Cardiac septum (tissue), 1 donor: ENCODE measurements around the gene HEY2. TPM values are rescaled to one million over a fixed set of nuclear protein-coding genes. Genes with fewer than 3 reads are reported as not detected.
"Not testable (repeated sequence)": the region's sequence is repeated elsewhere in the genome, so short reads cannot be mapped to it uniquely, and the experiment has no call there.

ENCODE experiments used
- DNase-seq: peaks from one replicate; pipeline ENCODE4 v3.0.0-alpha.2; 2020; ENCODE audit warnings: low spot score
- intact Hi-C: fragments of 100-400 bp; cut with DNase I; formaldehyde crosslinking; loops from one replicate; pipeline ENCODE4 v1.14.0; 2022
- long read RNA-seq: library from polyadenylated mRNA; unstranded; transcript quantifications from one replicate; pipeline ENCODE4 v2.0.0, GENCODE V29; 2021
- total RNA-seq: library from RNA; stranded (reverse); fragmentation: NEBNext Ultra II Directional; extraction: Animal tissue kit (Norgen Biotek cat#: 25700); gene quantifications from one replicate; pipeline ENCODE4 v1.2.1, GENCODE V29; 2021
- donor health status: DM: no; HTN: no; CAD: no.

Gene HEY2
- total RNA-seq: 12.3 TPM
- long read RNA-seq, transcript HEY2-201 (5 exons, 2,678 nt): major isoform, 12 of 20 reads
- long read RNA-seq, partial matches to known transcripts: 8 of 20 reads
- long read RNA-seq, other reads (novel, unspliced or antisense): 0 of 20 reads

DNA sequence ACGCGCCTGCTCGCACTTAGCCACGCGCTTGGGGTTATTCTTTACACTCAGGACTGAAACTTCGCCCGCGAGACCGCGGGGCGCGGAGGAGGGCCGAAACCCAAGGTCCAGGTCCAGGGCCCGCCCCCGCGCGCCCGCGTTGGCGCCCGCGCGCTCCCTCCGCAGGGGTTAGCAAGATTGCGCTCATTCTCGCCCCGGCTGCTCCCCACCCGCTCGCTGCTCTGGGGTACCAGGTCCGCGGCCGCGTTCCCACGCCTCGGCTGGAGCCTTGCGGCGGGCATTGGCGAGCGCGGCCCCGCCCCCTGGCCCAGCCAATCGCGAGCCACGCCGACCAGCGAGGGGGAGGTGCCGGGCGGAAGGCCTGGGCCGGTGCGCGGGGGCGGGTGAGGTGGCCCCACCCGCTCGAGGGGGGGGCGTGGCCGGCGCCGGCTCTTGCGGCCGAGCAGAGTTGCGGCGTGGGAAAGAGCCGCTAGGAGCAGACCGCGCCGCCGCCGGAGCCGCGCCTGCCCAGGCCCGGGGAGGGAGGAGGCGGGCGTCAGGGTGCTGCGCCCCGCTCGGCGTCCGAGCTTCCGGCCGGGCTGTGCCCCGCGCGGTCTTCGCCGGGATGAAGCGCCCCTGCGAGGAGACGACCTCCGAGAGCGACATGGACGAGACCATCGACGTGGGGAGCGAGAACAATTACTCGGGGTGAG is at the start of gene HEY2:
TSS of gene HEY2 (plus strand) at position 460 of the 692 bp plus-strand sequence. CDS start at position 605, 145 bp downstream.
- intact Hi-C loops: loop anchor here (5.0 kb wide), 2 partner anchors 162 to 387 kb away; no protein-coding TSS in a partner anchor
- DNase-seq: peak; percentile 97

GRCh38 chr6:125700581-125701353 is 48.7 kb upstream of the HEY2 start:
- intact Hi-C loops: no loop called here
- DNase-seq: no peak

DNA sequence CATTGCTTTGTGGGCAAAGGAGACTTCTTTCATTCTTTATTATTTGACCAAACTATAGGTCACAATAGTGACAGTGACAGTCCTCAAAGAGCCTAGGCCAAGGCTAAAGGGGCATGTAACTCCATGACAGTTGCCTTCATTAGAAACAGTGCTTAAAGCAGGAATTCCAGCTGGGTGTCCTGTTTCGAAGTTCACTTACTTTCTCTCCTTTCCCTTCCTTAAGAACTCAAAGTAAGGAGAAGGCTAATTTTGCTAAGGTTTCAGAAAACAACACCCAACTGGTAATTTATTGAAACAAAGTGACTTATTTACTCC is 48.1 kb upstream of the HEY2 start:
- intact Hi-C loops: no loop called here
- no peak for DNase-seq

GRCh38 chr6:125703882-125704281 is 45.5 kb upstream of the HEY2 start:
- intact Hi-C loops, DNase-seq: not testable (repeated sequence)

- intact Hi-C loops: no loop called here
- DNase-seq: no peak
These were observed 41.7 kb upstream of the HEY2 start for GRCh38 chr6:125707615-125708243.

- DNase-seq: no peak
- intact Hi-C loops: no loop called here
These were observed 38.3 kb upstream of the HEY2 start for GRCh38 chr6:125711013-125711675.

- no peak for DNase-seq
- intact Hi-C loops: no loop called here
These were observed 34.9 kb upstream of the HEY2 start for GRCh38 chr6:125714441-125715090.

DNA sequence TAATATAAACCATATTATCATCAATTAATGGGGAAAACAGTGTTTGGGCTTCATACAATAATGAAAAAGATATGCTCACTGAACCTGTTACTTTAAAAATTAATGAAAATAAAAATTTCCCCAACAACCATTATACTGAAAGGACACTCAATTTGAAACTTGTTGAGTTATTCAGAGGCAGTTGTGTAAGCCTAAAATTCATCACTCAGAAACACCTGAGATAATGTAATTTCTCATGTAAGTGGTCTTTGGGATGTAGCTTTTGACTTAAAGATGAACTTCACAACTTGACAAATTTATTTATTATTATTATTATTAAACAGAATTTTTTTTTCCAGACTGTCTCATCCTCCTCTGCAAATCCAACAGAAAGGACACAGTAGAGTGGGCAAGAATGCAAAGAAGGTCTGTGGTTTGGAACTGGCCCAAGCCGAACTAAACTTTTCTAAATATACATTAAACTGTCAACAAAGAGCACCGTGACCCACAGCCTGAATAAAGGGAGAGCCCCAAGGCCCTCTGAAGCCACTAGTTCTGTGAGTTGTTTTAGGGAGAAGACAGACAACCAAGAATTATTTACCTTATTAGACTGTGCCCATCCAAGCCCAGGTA is 32.2 kb upstream of the HEY2 start:
- DNase-seq: no peak
- intact Hi-C loops: no loop called here

GRCh38 chr6:125718109-125718508 is 31.3 kb upstream of the HEY2 start:
- intact Hi-C loops: no loop called here
- no peak for DNase-seq

DNA sequence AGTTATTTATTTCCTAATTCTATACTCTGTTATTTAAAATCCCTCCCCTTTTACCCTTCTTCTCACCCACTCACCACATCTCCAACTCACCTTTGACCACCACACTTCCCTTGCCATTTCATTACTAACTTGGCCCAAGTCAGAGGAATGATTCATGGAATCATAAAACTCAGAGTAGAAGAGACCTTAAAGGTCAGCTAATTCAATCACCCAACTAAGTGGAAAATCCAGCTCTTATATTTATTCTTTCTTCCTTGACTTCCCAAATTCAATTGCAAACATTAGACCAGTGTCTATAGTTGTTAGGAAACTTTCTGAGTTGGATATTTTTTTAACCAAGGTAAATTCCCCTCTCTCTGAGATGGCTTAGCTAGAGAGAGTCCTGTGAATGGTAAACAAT is 26.5 kb upstream of the HEY2 start:
- no peak for DNase-seq
- intact Hi-C loops: no loop called here

DNA sequence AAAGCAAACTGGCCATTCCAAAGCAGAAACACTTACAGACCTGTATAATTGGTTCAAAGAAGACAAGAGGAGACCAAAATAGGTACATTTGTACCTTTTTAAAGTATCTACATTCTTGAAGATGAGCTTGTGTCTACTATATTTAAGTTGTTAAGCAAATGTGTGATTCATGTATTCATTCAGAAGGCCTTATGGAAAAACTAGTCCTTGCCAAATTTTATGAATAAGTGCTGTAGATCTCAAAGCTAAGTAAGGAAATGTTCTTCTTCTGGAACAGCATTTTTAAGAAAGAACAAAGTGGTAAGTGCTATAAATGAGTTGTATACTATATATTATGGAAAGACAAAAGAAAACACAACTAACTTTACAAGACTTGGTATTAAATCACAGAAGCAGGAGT is 22.2 kb upstream of the HEY2 start:
- DNase-seq: no peak
- intact Hi-C loops: no loop called here

GRCh38 chr6:125728739-125729138 is 20.7 kb upstream of the HEY2 start:
- intact Hi-C loops: no loop called here
- no peak for DNase-seq

DNA sequence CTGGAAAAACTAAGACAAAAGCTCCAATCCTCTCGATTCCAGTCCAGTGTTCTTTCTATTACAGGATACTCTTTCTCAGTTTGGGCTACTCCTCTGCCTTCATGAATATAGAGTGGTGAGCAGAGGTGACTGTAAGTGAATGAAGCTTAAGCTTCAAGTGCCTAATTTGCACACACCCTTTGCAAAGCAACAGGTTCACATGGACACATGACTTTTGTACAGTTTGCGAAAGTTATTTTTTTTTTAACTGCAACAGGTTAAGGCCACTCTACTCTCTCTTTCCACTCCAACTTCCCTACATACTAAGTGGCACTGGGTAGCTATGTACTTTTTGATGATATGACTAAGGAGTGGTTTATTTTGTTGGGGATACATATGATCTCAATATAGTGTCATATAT is 19.4 kb upstream of the HEY2 start:
- DNase-seq: no peak
- intact Hi-C loops: no loop called here

DNA sequence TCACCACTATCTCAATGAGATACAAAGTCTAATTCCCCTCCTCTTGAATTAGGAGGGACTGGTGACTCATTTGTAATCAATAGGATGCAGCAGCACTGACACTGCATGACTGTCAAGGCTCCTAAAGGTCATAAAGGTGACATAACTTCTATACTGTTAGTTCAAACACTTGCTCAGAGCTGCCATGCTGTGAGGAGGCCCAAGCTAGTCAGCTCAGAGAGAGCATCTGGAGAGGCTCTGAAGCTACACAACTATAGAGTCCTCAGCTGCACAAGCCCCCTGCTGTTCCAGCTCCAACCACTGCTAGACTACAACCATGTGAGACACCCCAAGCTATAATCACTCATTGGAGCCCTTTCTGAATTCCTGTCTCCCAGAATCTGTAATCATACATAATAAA is 17.0 kb upstream of the HEY2 start:
- DNase-seq: no peak
- intact Hi-C loops: no loop called here

- intact Hi-C loops: no loop called here
- DNase-seq: no peak
These were observed 15.7 kb upstream of the HEY2 start for GRCh38 chr6:125733516-125734300.

DNA sequence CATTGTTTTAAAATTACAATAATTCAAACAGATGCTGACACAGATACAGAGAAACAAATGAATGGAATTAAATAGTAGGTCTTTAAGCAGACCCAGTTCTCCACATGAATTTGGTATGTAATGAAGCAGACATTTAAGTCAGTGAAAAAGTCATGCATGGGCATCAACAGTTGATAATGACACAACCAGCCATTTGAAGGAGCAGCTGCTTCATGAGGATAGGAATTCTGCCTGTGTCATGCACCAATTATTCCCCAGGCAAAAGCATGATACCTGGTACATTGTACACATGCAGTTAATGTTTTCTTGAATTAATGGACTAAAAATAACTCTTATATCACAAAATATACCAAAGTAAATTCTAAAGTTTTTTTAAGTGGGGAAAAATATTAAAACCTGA is 11.2 kb upstream of the HEY2 start:
- DNase-seq: no peak
- intact Hi-C loops: no loop called here

- DNase-seq: no peak
- intact Hi-C loops: no loop called here
These were observed 10.1 kb upstream of the HEY2 start for GRCh38 chr6:125739364-125739763.

- intact Hi-C loops: no loop called here
- DNase-seq: no peak
These were observed 8.1 kb upstream of the HEY2 start for GRCh38 chr6:125741336-125741735.
